ENCODE data around the gene NIF3L1. TPM values are rescaled to one million over a fixed set of nuclear protein-coding genes. Genes with fewer than 3 reads are reported as not detected.

NIF3L1 gene
- total and polyA plus RNA-seq, 10 of the 15 experiments (the other 5 are each of a cell fraction or from before 2014, with no cell fraction given), result 27.6 to 95.9 (median 53.8) TPM

GRCh38 chr2:200944467-200945394 is 55.6 kb downstream of the NIF3L1 start (continued):
- TF ChIP-seq, protein P1, sequence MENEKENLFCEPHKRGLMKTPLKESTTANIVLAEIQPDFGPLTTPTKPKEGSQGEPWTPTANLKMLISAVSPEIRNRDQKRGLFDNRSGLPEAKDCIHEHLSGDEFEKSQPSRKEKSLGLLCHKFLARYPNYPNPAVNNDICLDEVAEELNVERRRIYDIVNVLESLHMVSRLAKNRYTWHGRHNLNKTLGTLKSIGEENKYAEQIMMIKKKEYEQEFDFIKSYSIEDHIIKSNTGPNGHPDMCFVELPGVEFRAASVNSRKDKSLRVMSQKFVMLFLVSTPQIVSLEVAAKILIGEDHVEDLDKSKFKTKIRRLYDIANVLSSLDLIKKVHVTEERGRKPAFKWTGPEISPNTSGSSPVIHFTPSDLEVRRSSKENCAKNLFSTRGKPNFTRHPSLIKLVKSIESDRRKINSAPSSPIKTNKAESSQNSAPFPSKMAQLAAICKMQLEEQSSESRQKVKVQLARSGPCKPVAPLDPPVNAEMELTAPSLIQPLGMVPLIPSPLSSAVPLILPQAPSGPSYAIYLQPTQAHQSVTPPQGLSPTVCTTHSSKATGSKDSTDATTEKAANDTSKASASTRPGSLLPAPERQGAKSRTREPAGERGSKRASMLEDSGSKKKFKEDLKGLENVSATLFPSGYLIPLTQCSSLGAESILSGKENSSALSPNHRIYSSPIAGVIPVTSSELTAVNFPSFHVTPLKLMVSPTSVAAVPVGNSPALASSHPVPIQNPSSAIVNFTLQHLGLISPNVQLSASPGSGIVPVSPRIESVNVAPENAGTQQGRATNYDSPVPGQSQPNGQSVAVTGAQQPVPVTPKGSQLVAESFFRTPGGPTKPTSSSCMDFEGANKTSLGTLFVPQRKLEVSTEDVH (IDR thresholded peaks at IDR 0.05; ENCODE audit: low read depth, partially characterized antibody), result no peak

DNA sequence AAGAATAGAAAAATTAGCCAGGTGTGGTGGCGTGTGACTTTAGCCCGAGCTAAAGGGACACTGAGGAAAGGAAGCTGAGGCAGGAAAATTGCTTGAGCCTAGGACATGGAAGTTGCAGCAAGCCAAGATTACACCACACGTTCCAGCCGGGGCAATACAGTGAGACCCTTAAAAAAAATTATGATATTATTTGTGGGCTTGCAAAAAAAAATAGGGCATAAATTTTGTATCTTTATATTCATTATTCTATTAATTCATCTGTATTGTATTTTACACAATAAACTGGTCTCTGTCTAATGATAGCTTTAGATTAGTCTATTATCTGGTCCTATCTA is 56.2 kb downstream of the NIF3L1 start:
- BruUV-seq (replicated peaks), result TSS peak; percentile 18
- intact Hi-C loops (cut with micrococcal nuclease; ENCODE audit: unreplicated experiment), result no loop called here
- FAIRE-seq (no peak), ATAC-seq (no peak), DNase-seq (ENCODE audit: low read depth, low spot score) (no peak)
- ChIA-PET CTCF (interaction anchor here (0.5 to 2.2 kb wide), 5 partner anchors 10 to 412 kb away, joined by 3 to 9 read pairs (median 4); partner anchors contain the start of gene ORC2), SMC1A (ENCODE audit: uncharacterized antibody, unreplicated experiment) (interaction anchor here (0.9 to 2.9 kb wide), 7 partner anchors 9 to 814 kb away, joined by 3 to 7 read pairs (median 4); partner anchors contain the start of gene CASP10), POLR2A (interaction anchor here (0.6 to 2.1 kb wide), 3 partner anchors 16 to 157 kb away, joined by 4 to 11 read pairs (median 7); partner anchors contain the start of gene ORC2), RAD21 (ENCODE audit: unreplicated experiment) (interaction anchor here (1.0 to 1.9 kb wide), 2 partner anchors 18 to 38 kb away, joined by 4 to 8 read pairs; partner anchors contain the start of gene ORC2)
- Histone ChIP-seq H4K20me1 (ENCODE audit: control insufficient read depth, insufficient read depth) (no peaks in the 10 kb centered on the region), H3K4me2 (ENCODE audit: control insufficient read depth, insufficient read depth) (no peak overlapping the region), H3K79me2 (ENCODE audit: control insufficient read depth, insufficient read depth, low read length) (no peaks in the 10 kb centered on the region), H3K9ac (ENCODE audit: control insufficient read depth, insufficient read depth, low read length) (no peak overlapping the region), H2AFZ (ENCODE audit: control insufficient read depth, low read depth, low read length) (no peak overlapping the region), H3K4me3 (no peak overlapping the region), H3K27ac (ENCODE audit: control insufficient read depth, insufficient read depth) (no peak overlapping the region), H3K4me1 (ENCODE audit: control insufficient read depth, insufficient read depth, low read length) (no peaks in the 10 kb centered on the region), H3K27me3 (replicated peaks in 1 of 2; ENCODE audit: control insufficient read depth in 2 of 2, insufficient read depth in 2 of 2, low read length in 1 of 2) (no peaks in the 10 kb centered on the region), H3K36me3 (ENCODE audit: control insufficient read depth in 2 of 2, insufficient read depth in 2 of 2, low read length in 1 of 2) (peaks cover 1 to 4% of the 10 kb centered on the region in 2 experiments), H3K9me3 (replicated peaks; ENCODE audit: control insufficient read depth, insufficient read depth, low read length) (no peaks in the 10 kb centered on the region)
- no peak for TF ChIP-seq YY1 (IDR thresholded peaks at IDR 0.05; ENCODE audit: low read depth, low read length)
- no peak for TF ChIP-seq PAX5 (IDR thresholded peaks at IDR 0.05; ENCODE audit: borderline replicate concordance, low read depth, low read length)
- TF ChIP-seq, protein P2, sequence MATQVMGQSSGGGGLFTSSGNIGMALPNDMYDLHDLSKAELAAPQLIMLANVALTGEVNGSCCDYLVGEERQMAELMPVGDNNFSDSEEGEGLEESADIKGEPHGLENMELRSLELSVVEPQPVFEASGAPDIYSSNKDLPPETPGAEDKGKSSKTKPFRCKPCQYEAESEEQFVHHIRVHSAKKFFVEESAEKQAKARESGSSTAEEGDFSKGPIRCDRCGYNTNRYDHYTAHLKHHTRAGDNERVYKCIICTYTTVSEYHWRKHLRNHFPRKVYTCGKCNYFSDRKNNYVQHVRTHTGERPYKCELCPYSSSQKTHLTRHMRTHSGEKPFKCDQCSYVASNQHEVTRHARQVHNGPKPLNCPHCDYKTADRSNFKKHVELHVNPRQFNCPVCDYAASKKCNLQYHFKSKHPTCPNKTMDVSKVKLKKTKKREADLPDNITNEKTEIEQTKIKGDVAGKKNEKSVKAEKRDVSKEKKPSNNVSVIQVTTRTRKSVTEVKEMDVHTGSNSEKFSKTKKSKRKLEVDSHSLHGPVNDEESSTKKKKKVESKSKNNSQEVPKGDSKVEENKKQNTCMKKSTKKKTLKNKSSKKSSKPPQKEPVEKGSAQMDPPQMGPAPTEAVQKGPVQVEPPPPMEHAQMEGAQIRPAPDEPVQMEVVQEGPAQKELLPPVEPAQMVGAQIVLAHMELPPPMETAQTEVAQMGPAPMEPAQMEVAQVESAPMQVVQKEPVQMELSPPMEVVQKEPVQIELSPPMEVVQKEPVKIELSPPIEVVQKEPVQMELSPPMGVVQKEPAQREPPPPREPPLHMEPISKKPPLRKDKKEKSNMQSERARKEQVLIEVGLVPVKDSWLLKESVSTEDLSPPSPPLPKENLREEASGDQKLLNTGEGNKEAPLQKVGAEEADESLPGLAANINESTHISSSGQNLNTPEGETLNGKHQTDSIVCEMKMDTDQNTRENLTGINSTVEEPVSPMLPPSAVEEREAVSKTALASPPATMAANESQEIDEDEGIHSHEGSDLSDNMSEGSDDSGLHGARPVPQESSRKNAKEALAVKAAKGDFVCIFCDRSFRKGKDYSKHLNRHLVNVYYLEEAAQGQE (IDR thresholded peaks at IDR 0.05; ENCODE audit: low read depth, low read length), result no peak
- TF ChIP-seq ZNF384 (IDR thresholded peaks at IDR 0.05; ENCODE audit: borderline replicate concordance, low read depth, low read length), result no peak
- TF ChIP-seq RELA (IDR thresholded peaks at IDR 0.05; ENCODE audit: borderline replicate concordance, partially characterized antibody), result no peak
- in situ Hi-C loops (cut with MboI), result no loop called here
- 83% methylated on average over 4 of the region's 4 CpGs for WGBS (ENCODE audit: insufficient coverage, insufficient replicate concordance, low lambda C conversion rate, missing lambda C conversion rate)
